Activated naive CD4-positive, alpha-beta T cell treated with anti-CD3 and anti-CD28 coated beads for 36 hours (primary cell): ENCODE results near the gene SRGAP3. TPM values are rescaled to one million over a fixed set of nuclear protein-coding genes. Genes with fewer than 3 reads are reported as not detected.
A peak's percentile ranks its signal among the peaks of the same experiment; 100 is the strongest.

Experiments
- CTCF ChIA-PET: fragments of 350-600 bp; sonication (Branson Sonifier 250); formaldehyde crosslinking; loops from one replicate; lab custom pipeline; 2021; ENCODE audit warnings: antibody characterized with exemption; lab: Charles Lee
- DNase-seq: peaks from one replicate; pipeline ENCODE4 v3.0.0-alpha.2; 2020
- H3K27ac Mint-ChIP-seq: one replicate; pipeline ENCODE4 v1.8.0; 2021; ENCODE audit warnings: mild to moderate bottlenecking, mixed read lengths
- H3K27me3 Mint-ChIP-seq: one replicate; pipeline ENCODE4 v1.8.0; 2021; ENCODE audit warnings: low read depth, mixed read lengths
- H3K36me3 Mint-ChIP-seq: one replicate; pipeline ENCODE4 v1.8.0; 2021; ENCODE audit warnings: low read depth, mixed read lengths
- H3K4me1 Mint-ChIP-seq: one replicate; pipeline ENCODE4 v1.8.0; 2021; ENCODE audit warnings: low read depth, mixed read lengths
- H3K4me3 Mint-ChIP-seq: one replicate; pipeline ENCODE4 v1.8.0; 2021; ENCODE audit warnings: mild to moderate bottlenecking, moderate library complexity, mixed read lengths
- H3K9me3 Mint-ChIP-seq: one replicate; pipeline ENCODE4 v1.8.0; 2021; ENCODE audit warnings: mixed read lengths
- intact Hi-C: fragments of 100-400 bp; cut with micrococcal nuclease; formaldehyde crosslinking; loops from one replicate; pipeline ENCODE4 v1.15.1; 2023
- total RNA-seq, 2 experiments: library from RNA; stranded (reverse); gene quantifications; one replicate each; pipeline ENCODE4 v1.2.3, GENCODE V29; 2021

The SRGAP3 gene
- total RNA-seq, 2 experiments from 2014 or later, result 2.4 to 2.5 TPM

DNA sequence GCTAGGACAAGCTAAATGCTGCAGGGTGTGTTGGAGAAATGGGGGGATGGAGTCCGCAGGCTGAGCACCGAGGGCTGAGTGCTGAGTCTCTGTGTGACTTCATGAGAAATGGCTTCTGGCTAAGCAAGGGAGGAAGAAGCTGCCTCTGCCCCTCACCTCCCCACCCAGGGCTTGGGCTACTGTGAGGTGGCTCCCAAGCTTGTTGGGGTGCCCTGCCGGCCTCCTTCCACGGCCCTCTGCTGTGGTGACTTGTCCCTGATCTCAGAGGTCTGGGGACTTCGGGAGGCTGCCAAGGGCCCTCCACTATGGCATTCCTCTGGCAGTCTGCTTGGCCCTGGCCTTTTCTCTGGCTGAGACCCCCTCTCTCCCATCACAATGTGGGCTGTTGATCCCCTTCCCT, 256.1 kb downstream of the SRGAP3 start:
- Mint-ChIP-seq H3K4me1 (no peaks in the 10 kb centered on the region), H3K4me3 (no peak overlapping the region), H3K9me3 (no peaks in the 10 kb centered on the region), H3K36me3 (no peaks in the 10 kb centered on the region), H3K27ac (no peak overlapping the region), H3K27me3 (no peaks in the 10 kb centered on the region)
- intact Hi-C loops, result no loop called here
- CTCF ChIA-PET, result interaction anchor here (1.0 to 2.4 kb wide), 3 partner anchors 16 to 309 kb away, joined by 3 to 6 read pairs (median 4); partner anchors contain the start of gene SRGAP3
- DNase-seq, result no peak

DNA sequence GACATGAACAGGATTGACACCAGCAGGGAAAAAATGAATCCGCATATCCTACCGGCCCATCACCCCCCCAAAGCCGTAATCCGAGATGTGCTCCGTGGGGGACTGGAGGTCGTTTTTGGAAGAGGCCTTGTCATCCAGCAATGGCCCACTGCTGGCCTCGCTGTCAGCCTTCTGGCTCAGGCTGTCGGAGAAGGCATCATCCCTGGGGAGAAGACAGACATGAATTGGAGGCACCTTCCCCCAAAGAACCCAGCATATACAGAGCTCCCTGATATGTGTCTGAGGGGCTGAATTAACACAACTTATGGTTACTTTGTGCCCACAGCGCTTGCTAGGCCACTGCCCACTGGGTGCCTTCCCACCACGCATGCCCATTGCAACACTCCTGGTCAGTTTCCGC, 256.6 kb downstream of the SRGAP3 start:
- H3K36me3 Mint-ChIP-seq, result no peaks in the 10 kb centered on the region
- DNase-seq, result no peak
- H3K4me3 Mint-ChIP-seq, result no peak overlapping the region
- H3K27me3 Mint-ChIP-seq, result no peaks in the 10 kb centered on the region
- CTCF ChIA-PET, result no interaction called here
- intact Hi-C loops, result no loop called here
- H3K4me1 Mint-ChIP-seq, result peaks cover under 1% of the 10 kb centered on the region
- H3K9me3 Mint-ChIP-seq, result no peaks in the 10 kb centered on the region
- H3K27ac Mint-ChIP-seq, result no peak overlapping the region

DNA sequence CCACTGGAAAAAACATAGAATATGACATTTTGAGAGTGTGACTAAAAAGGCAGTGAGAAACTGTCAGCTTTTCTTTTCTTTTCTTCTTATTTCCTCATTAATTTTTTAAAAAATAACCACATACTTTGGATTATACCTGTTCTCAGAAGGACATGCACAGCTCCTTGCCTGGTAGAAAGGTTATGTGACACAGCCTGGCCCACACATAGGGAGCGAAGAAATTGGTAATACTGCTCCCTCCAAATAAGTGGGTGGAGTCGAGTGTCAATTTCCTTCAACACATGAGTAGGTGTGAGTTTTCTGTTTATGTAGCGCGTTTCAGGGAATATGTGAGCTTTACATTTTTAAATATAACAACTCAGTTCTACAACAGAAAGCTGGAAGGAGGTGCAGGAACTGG, 257.2 kb downstream of the SRGAP3 start:
- no peaks in the 10 kb centered on the region for H3K36me3 Mint-ChIP-seq
- no peak overlapping the region for H3K4me3 Mint-ChIP-seq
- intact Hi-C loops, result no loop called here
- DNase-seq, result no peak
- no peak overlapping the region for H3K27ac Mint-ChIP-seq
- CTCF ChIA-PET, result interaction anchor here (1.4 to 6.9 kb wide), 2 partner anchors 23 to 310 kb away, joined by 3 to 85 read pairs; no protein-coding TSS in a partner anchor
- H3K4me1 Mint-ChIP-seq, result peaks cover 3% of the 10 kb centered on the region
- no peaks in the 10 kb centered on the region for H3K9me3 Mint-ChIP-seq
- H3K27me3 Mint-ChIP-seq, result no peaks in the 10 kb centered on the region

DNA sequence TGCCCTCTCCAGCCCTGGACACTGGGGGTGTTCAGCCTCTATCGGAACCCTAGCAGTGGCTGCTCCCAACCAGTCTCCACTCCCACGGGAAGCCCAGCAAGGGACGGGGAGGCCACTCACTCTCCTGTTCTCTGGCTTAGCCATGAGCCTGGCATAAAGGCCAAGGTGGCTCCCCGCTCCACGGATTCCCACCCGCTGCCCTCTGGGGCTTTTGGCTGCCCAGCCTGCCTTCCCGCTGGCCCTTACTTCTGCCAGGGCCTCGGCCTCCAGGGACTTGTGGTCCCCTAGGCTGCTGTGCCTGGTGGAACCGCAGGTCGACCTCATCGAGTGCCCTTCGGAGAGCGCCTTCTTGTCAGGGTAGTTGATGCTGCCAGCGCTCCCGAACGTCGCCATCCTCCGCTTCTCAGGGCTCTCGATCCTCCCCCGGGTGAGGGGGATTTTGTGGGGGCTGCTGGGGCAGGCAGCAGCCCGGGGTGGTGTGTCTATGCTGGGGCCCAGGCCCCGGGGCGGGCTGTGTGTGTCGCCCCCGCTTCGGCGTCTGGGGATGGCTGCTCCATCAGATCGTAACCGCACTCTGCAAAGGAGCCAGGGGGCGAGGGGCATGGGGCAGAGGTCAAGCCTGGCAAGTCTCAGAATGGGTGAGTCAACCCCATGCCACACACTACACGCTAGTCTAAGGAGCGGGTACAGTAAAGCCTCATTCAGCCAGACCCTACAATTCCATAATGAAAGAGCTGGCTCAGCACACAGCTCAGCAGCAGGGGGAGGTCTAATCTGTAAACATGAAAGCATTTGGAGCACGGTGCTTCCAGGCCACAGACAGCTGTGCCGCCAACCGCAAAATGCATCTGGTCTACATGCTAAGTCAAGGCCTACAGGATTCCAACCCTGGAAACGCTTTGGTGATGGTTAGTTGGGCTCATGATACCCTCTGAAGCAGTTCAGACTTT, 258.9 kb downstream of the SRGAP3 start:
- no peaks in the 10 kb centered on the region for H3K9me3 Mint-ChIP-seq
- no peak for DNase-seq
- intact Hi-C loops, result no loop called here
- H3K27me3 Mint-ChIP-seq, result no peaks in the 10 kb centered on the region
- peaks cover 3% of the 10 kb centered on the region for H3K4me1 Mint-ChIP-seq
- no peak overlapping the region for H3K4me3 Mint-ChIP-seq
- no peak overlapping the region for H3K27ac Mint-ChIP-seq
- no peaks in the 10 kb centered on the region for H3K36me3 Mint-ChIP-seq
- CTCF ChIA-PET, result interaction anchor here (1.4 to 6.9 kb wide), 2 partner anchors 21 to 312 kb away, joined by 3 to 85 read pairs; no protein-coding TSS in a partner anchor

DNA sequence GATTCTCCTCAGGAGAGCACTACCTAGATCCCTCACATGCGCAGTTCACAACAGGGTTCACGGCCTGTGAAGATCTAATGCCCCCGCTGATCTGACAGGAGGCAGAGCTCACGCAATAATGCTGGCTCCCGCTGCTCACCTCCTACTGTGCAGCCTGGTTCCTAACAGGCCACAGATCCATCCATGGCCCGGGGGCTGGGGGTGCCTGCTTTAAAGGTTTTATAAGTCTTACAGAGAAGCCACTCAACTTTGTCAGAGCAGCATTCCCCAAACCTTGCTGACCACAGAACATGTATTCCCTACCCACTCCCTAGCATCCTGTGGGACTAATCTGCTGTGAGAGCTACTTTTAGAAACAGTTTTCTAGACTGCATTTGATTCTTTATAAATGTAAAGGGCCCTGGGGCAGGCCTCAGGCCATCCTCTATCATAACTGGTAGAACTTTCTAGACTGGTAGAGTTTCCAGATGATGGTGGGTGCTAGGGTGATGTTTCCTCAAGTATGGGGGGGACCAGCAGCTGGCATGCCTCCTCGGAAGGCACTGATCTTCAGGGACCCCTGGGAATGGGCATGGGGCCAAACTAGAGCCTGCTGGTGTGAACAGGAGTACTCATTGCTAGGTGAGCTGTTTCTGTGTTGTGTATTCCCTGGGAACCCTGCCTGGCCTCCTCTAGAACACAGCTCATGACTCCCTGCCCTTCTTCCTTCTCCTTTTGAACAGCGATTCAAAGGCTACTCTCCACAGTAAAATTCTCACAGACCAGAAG, 260.5 kb downstream of the SRGAP3 start:
- Mint-ChIP-seq H3K4me3 (no peak overlapping the region), H3K36me3 (no peaks in the 10 kb centered on the region), H3K27ac (no peak overlapping the region), H3K4me1 (peaks cover 3% of the 10 kb centered on the region), H3K9me3 (no peaks in the 10 kb centered on the region), H3K27me3 (no peaks in the 10 kb centered on the region)
- DNase-seq, result no peak
- intact Hi-C loops, result loop anchor here (1.0 kb wide), 4 partner anchors 78 to 313 kb away; partner anchors contain the start of gene SRGAP3
- CTCF ChIA-PET, result interaction anchor here (0.7 to 6.9 kb wide), 14 partner anchors 8 to 313 kb away, joined by 3 to 85 read pairs (median 4); partner anchors contain the start of gene SRGAP3

DNA sequence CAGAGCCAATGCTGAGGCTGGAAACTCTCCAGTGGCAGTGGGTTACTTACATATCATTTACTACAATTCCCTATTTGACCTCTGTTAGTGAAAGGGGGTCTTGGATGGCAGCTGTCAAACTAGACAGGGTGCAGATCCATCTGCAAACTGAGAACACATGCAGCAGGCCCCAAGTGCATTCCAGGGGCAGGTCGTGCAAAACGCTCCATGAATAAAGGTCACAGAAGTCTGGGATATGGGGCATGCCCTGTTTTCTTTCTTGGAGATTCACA, 261.1 kb downstream of the SRGAP3 start:
- Mint-ChIP-seq H3K27me3 (no peaks in the 10 kb centered on the region), H3K36me3 (no peaks in the 10 kb centered on the region), H3K4me1 (peaks cover 3% of the 10 kb centered on the region), H3K4me3 (no peak overlapping the region), H3K9me3 (no peaks in the 10 kb centered on the region), H3K27ac (no peak overlapping the region)
- CTCF ChIA-PET, result interaction anchor here (0.6 to 6.9 kb wide), 23 partner anchors 9 to 314 kb away, joined by 3 to 85 read pairs (median 4); partner anchors contain the start of gene SRGAP3
- no peak for DNase-seq
- intact Hi-C loops, result loop anchor here (1.0 kb wide), 4 partner anchors 79 to 314 kb away; partner anchors contain the start of gene SRGAP3

DNA sequence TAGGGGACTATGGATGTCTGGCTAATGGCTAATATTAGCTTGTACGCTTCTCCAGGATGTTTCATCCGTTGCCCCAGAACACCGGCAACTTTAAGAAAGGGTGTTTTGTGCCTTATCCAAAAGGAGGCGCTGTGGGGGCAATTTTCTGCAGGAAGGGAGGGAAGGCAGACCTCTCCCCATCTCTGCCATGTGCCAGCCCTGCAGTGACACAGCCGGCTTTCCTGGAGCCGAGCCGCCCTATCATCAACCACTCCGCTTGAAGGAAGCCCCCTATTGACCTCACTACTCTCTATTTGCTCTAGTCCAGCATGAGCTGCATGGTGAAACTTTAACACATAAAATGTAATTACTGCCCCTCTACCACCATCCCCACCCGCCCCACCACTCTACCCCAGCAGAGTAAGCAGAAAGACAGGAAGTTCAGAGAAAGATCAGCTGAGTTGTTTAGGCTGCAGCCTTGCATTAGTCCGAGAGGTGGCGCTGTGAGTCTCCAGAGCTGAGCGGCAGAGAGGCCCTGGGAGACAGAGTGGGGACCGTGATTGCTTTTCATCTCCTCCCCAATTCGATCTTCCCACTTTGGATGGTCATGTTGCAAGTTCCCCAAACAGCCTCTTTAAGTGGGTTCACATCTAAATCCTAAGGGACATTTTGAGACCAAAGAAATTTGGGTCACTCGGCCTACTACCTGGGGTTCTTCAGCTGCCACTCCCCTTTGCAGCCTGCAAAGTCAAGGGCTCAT, 261.6 kb downstream of the SRGAP3 start:
- no peak overlapping the region for H3K27ac Mint-ChIP-seq
- peaks cover 3% of the 10 kb centered on the region for H3K4me1 Mint-ChIP-seq
- no peaks in the 10 kb centered on the region for H3K9me3 Mint-ChIP-seq
- no peak overlapping the region for H3K4me3 Mint-ChIP-seq
- no peaks in the 10 kb centered on the region for H3K27me3 Mint-ChIP-seq
- intact Hi-C loops, result loop anchor here (1.0 kb wide), 4 partner anchors 79 to 314 kb away; partner anchors contain the start of gene SRGAP3
- CTCF ChIA-PET, result interaction anchor here (0.6 to 6.9 kb wide), 32 partner anchors 9 to 478 kb away, joined by 3 to 85 read pairs (median 4); partner anchors contain the start of gene SRGAP3
- DNase-seq, result peak; percentile 84
- H3K36me3 Mint-ChIP-seq, result no peaks in the 10 kb centered on the region

- H3K4me3 Mint-ChIP-seq, result no peak overlapping the region
Observed at GRCh38 chr3:8987226-8987625, 262.2 kb downstream of the SRGAP3 start.

GRCh38 chr3:8986741-8987140, 262.7 kb downstream of the SRGAP3 start:
- H3K9me3 Mint-ChIP-seq, result no peaks in the 10 kb centered on the region
- CTCF ChIA-PET, result interaction anchor here (0.6 to 6.9 kb wide), 16 partner anchors 10 to 479 kb away, joined by 3 to 85 read pairs (median 6); partner anchors contain the start of gene SRGAP3
- H3K4me1 Mint-ChIP-seq, result peaks cover 3% of the 10 kb centered on the region
- no peaks in the 10 kb centered on the region for H3K27me3 Mint-ChIP-seq
- no peaks in the 10 kb centered on the region for H3K36me3 Mint-ChIP-seq
- no peak overlapping the region for H3K27ac Mint-ChIP-seq
- intact Hi-C loops, result no loop called here
- no peak for DNase-seq
- no peak overlapping the region for H3K4me3 Mint-ChIP-seq

More at GRCh38 chr3:8987226-8987625, 262.2 kb downstream of the SRGAP3 start:
- peaks cover 3% of the 10 kb centered on the region for H3K4me1 Mint-ChIP-seq
- DNase-seq, result no peak
- CTCF ChIA-PET, result interaction anchor here (0.6 to 6.9 kb wide), 29 partner anchors 8 to 479 kb away, joined by 3 to 85 read pairs (median 5); partner anchors contain the start of gene SRGAP3
- H3K36me3 Mint-ChIP-seq, result no peaks in the 10 kb centered on the region
- intact Hi-C loops, result no loop called here
- no peak overlapping the region for H3K27ac Mint-ChIP-seq
- no peaks in the 10 kb centered on the region for H3K27me3 Mint-ChIP-seq
- H3K9me3 Mint-ChIP-seq, result no peaks in the 10 kb centered on the region

DNA sequence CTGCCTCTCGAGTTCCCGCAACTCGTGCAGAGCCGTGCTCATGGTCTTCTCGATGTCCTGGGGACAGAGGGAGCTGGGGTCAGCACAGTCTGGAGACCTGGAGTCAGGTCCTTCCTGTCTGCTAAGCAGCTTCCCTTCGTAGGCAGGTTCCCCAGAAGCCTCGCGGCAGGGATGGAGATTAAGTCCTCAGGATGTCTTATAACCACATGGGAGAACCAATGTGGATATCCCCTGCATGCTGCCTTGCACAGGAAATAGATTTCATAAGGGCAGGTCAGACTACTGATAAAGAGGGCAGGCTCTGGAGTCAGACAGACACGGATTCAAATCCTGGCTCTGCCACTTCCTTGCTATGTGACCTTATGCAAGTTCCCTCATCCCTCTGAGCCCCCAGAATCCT, 263.6 kb downstream of the SRGAP3 start:
- DNase-seq, result no peak
- Mint-ChIP-seq H3K36me3 (no peaks in the 10 kb centered on the region), H3K4me3 (no peak overlapping the region), H3K9me3 (no peaks in the 10 kb centered on the region), H3K4me1 (peaks cover 3% of the 10 kb centered on the region), H3K27ac (no peak overlapping the region), H3K27me3 (no peaks in the 10 kb centered on the region)
- CTCF ChIA-PET, result interaction anchor here (1.0 to 6.9 kb wide), 6 partner anchors 14 to 317 kb away, joined by 3 to 85 read pairs (median 16); partner anchors contain the start of gene SRGAP3
- intact Hi-C loops, result no loop called here

DNA sequence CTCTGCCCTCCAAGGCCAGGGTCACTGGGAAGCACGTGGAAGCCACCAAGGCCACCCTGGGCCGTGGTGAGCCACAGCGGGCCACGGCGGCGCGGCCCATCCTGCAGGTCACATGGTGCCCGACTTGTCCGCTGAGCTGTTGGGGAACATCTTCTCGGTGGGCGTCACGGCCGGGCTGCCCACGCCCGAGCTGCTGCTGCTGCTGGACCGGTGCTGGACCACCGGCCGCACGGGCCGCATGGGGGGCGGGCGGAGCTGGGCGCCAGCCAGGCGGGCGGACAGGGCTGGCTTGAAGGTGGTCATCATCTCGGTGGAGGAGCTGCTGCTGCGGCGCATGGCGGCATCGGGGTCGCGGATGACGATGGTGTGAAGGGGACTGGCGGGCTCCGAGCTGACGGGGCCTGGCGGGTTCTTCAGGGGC, 264.0 kb downstream of the SRGAP3 start:
- peaks cover 3% of the 10 kb centered on the region for H3K4me1 Mint-ChIP-seq
- intact Hi-C loops, result no loop called here
- DNase-seq, result no peak

More for the DNA sequence above, 264.0 kb downstream of the SRGAP3 start:
- CTCF ChIA-PET, result interaction anchor here (1.0 to 6.9 kb wide), 2 partner anchors 19 to 317 kb away, joined by 3 to 85 read pairs; no protein-coding TSS in a partner anchor
- Mint-ChIP-seq H3K36me3 (no peaks in the 10 kb centered on the region), H3K9me3 (no peaks in the 10 kb centered on the region), H3K27ac (no peak overlapping the region), H3K4me3 (no peak overlapping the region), H3K27me3 (no peaks in the 10 kb centered on the region)
